ENCODE measurements around the gene SSTR3.

Gene SSTR3

GRCh38 chr22:37167176-37167980 lies 44.9 kb downstream of the SSTR3 start:
- no peak for DNase-seq (ENCODE audit: low read depth in 3 of 3)

- peak; percentile 70 to 81 (median 73) for DNase-seq (ENCODE audit: low read depth in 3 of 3)
These were observed 45.6 kb downstream of the SSTR3 start for GRCh38 chr22:37166675-37167066.

GRCh38 chr22:37165940-37166674 lies 46.2 kb downstream of the SSTR3 start:
- no peak for DNase-seq (ENCODE audit: low read depth in 3 of 3)

- DNase-seq (ENCODE audit: low read depth in 3 of 3) = no peak
These were observed 47.2 kb downstream of the SSTR3 start for GRCh38 chr22:37165066-37165465.

- no peak for DNase-seq (ENCODE audit: low read depth in 3 of 3)
These were observed 47.8 kb downstream of the SSTR3 start for GRCh38 chr22:37164505-37164887.

GRCh38 chr22:37163575-37164504 lies 48.4 kb downstream of the SSTR3 start:
- peak; percentile 62 to 81 (median 68) for DNase-seq (ENCODE audit: low read depth in 3 of 3)

- DNase-seq (ENCODE audit: low read depth in 3 of 3) = no peak
These were observed 49.2 kb downstream of the SSTR3 start for GRCh38 chr22:37163096-37163489.

GRCh38 chr22:37162221-37163095 lies 49.8 kb downstream of the SSTR3 start:
- DNase-seq (ENCODE audit: low read depth in 3 of 3) = peak; percentile 72 to 78 (median 72)

- no peak for DNase-seq (ENCODE audit: low read depth in 3 of 3)
These were observed 50.8 kb downstream of the SSTR3 start for GRCh38 chr22:37161443-37161842.

GRCh38 chr22:37160027-37160426 lies 52.2 kb downstream of the SSTR3 start:
- no peak for DNase-seq (ENCODE audit: low read depth in 3 of 3)

GRCh38 chr22:37158963-37159290 lies 53.4 kb downstream of the SSTR3 start:
- DNase-seq (ENCODE audit: low read depth in 3 of 3) = no peak

GRCh38 chr22:37157516-37158285 lies 54.6 kb downstream of the SSTR3 start:
- DNase-seq (ENCODE audit: low read depth in 3 of 3) = no peak

- DNase-seq (ENCODE audit: low read depth in 3 of 3) = no peak
These were observed 55.4 kb downstream of the SSTR3 start for GRCh38 chr22:37156686-37157435.

GRCh38 chr22:37155971-37156370 lies 56.3 kb downstream of the SSTR3 start:
- no peak for DNase-seq (ENCODE audit: low read depth in 3 of 3)

- no peak for DNase-seq (ENCODE audit: low read depth in 3 of 3)
These were observed 57.2 kb downstream of the SSTR3 start for GRCh38 chr22:37154925-37155712.
